ENCODE results near the gene CACNG3. TPM values are rescaled to one million over a fixed set of nuclear protein-coding genes. Genes with fewer than 3 reads are reported as not detected.

CACNG3 gene
- not detected in 2 replicates for total RNA-seq

DNA sequence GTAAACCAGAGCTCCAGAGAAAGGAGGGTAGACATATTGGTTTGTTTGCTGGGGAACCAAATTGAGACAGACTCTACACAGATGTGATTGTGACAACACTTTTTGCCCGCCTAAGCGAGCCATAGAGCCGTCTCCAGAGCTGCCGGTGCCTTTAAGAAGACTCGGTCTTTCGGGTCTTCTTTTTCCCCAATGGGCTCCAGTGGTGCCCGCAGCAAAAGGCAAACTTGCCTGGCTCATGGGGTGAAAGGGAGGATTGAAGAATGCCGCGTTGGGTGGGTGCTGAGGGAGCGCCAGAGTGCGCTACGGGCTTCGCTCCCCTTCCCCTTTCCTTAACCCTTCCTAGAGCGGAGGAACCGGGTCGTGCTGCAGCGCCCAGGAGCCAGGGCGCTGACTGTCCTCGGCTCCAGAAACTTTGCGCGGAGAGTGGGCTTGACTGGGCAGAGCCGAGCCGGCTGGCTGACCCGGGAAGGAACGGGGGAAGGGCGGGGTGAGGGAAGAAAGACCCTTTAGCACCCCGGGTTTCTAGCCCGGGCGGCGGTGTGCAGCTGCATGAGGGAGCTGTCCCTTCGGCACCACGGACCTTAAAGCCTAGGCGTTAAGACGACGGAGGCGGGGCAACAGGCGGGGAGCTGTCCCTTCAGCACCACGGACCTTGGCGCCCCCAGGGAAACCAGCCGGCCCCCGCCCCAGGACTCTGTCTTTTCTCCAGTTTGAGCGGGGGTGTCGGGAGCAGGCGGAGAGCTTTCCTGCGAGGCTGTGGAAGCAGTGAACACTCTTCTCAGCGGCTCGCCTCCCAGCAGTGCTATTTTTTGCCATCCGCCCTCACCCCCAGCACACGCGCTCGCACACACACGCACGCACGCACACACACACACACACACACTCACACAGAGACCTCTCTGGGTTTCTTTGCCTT lies at the start of gene CACNG3:
Gene CACNG3, plus strand, starts transcription at position 880 of the 916 bp plus-strand sequence. CDS start 420 bp downstream, outside the sequence.

Measured in mammary microvascular endothelial cell (primary cell).